BLaER1 treated with 17β-estradiol and CSF1 and Interleukin-3, amounts not matched to agents 10 nM and 100 nM (cell line): ENCODE data around the gene SDCCAG8.

Source experiments
- H3K27ac ChIP-seq, 11 experiments: shearing (Covaris generic); formaldehyde crosslinking; 2 replicates each; pipeline ENCODE4 v1.8.1; 2022
- H3K27me3 ChIP-seq, 11 experiments: shearing (Covaris generic); formaldehyde crosslinking; 2 replicates each; pipeline ENCODE4 v1.8.1; 2022
- H3K36me3 ChIP-seq, 11 experiments: shearing (Covaris generic); formaldehyde crosslinking; 2 replicates each; pipeline ENCODE4 v1.8.1; 2022
- H3K4me1 ChIP-seq, 10 experiments: shearing (Covaris generic); formaldehyde crosslinking; 2 replicates each; pipeline ENCODE4 v1.8.1; 2022
- H3K4me2 ChIP-seq, 11 experiments: shearing (Covaris generic); formaldehyde crosslinking; 2 replicates each; pipeline ENCODE4 v1.8.1; 2022
- H3K4me3 ChIP-seq, 10 experiments: shearing (Covaris generic); formaldehyde crosslinking; 2 replicates each; pipeline ENCODE4 v1.8.1; 2022
- H3K9ac ChIP-seq, 11 experiments: shearing (Covaris generic); formaldehyde crosslinking; 2 replicates each; pipeline ENCODE4 v1.8.1; 2022
- H3K9me3 ChIP-seq, 11 experiments: shearing (Covaris generic); formaldehyde crosslinking; replicated peaks in 1 of 11; 2 replicates each; pipeline ENCODE4 v1.8.1; 2022
- H4K20me1 ChIP-seq, 11 experiments: shearing (Covaris generic); formaldehyde crosslinking; 2 replicates each; pipeline ENCODE4 v1.8.1; 2022
- Cebpa-rat ChIP-seq, 11 experiments: shearing (Covaris generic); IDR thresholded peaks; 2 replicates each; pipeline ENCODE4 v1.8.1; 2022

SDCCAG8 gene

GRCh38 chr1:243494741-243495431 lies 239.0 kb downstream of the SDCCAG8 start:
- peak overlapping the region; percentile 75 to 94 (median 86); a peak in 21 of 22 replicates for H3K27ac ChIP-seq
- peaks cover 0 to 46% (median 18%) of the 10 kb centered on the region in 11 experiments; a peak in 14 of 22 replicates for H3K36me3 ChIP-seq
- 0 out of 22 replicates have a peak, but pooled peaks cover 0 to 5% (median 0%) of the 10 kb centered on the region in 11 experiments for H4K20me1 ChIP-seq
- peaks cover 0 to 10% (median 8%) of the 10 kb centered on the region in 11 experiments; a peak in 13 of 22 replicates for H3K9me3 ChIP-seq
- H3K4me1 ChIP-seq, result peaks cover 35 to 68% (median 57%) of the 10 kb centered on the region in 10 experiments
- H3K4me2 ChIP-seq, result peak overlapping the region; percentile 71 to 92 (median 81)
- peak overlapping the region in 9 of 11 experiments; percentile 54 to 76 (median 67); a peak in 18 of 22 replicates for H3K9ac ChIP-seq
- H3K27me3 ChIP-seq, result no peaks in the 10 kb centered on the region
- peak overlapping the region in 1 of 10 experiments; percentile 32; a peak in 1 of 20 replicates for H3K4me3 ChIP-seq
- no peak for TF ChIP-seq Cebpa-rat (IDR thresholded peaks at IDR 0.05)

GRCh38 chr1:243495442-243496186 lies 239.8 kb downstream of the SDCCAG8 start:
- Histone ChIP-seq H3K27me3 (no peaks in the 10 kb centered on the region), H3K4me2 (peak overlapping the region; percentile 71 to 92 (median 81)), H3K9ac (peak overlapping the region; percentile 34 to 76 (median 66)), H3K36me3 (peaks cover 0 to 39% (median 12%) of the 10 kb centered on the region in 11 experiments; a peak in 14 of 22 replicates), H3K4me3 (peak overlapping the region in 2 of 10 experiments; percentile 10 to 32; a peak in 1 of 20 replicates), H3K4me1 (peaks cover 35 to 62% (median 52%) of the 10 kb centered on the region in 10 experiments), H4K20me1 (0 out of 22 replicates have a peak, but pooled peaks cover 0 to under 1% (median 0%) of the 10 kb centered on the region in 11 experiments), H3K27ac (peak overlapping the region; percentile 75 to 94 (median 86)), H3K9me3 (peaks cover 0 to 10% (median 8%) of the 10 kb centered on the region in 11 experiments; a peak in 13 of 22 replicates)
- TF ChIP-seq Cebpa-rat (IDR thresholded peaks at IDR 0.05), result 0 out of 22 replicates have a peak, but pooled peaks of 4 of the 11 experiments have one; percentile 17 to 39 (median 23)

DNA sequence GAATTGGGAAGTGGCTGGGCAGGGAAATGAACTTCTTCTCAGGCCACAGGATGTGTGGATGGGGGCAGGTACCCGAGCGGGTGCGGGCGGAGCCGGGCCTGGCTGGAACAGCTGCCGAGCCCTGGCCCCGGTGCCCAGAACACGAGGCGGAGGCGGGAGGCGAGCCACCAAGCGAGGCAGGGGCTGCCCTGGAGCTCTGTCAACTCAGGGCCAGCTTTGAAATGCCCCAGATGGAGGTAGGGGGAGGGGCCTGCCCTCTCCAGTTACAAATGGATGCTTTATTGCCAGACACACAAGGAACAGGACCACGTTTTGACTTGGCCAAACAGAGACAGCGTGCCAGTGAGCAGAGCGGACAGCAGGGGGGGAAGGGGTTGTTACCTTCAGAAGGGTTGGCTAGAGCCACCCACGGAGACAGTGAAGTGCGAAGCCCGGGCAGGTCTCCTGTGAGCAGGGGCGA lies 240.4 kb downstream of the SDCCAG8 start:
- no peaks in the 10 kb centered on the region for H3K27me3 ChIP-seq
- peaks cover 35 to 57% (median 51%) of the 10 kb centered on the region in 10 experiments for H3K4me1 ChIP-seq
- no peak for TF ChIP-seq Cebpa-rat (IDR thresholded peaks at IDR 0.05)
- peaks cover 0 to 10% (median 8%) of the 10 kb centered on the region in 11 experiments; a peak in 13 of 22 replicates for H3K9me3 ChIP-seq
- H3K4me3 ChIP-seq, result 0 out of 20 replicates have a peak overlapping the region, but pooled peaks of 1 of the 10 experiments have one; percentile 10
- H3K36me3 ChIP-seq, result peaks cover 0 to 33% (median 15%) of the 10 kb centered on the region in 11 experiments; a peak in 13 of 22 replicates
- peak overlapping the region; percentile 75 to 94 (median 86) for H3K27ac ChIP-seq
- H3K9ac ChIP-seq, result peak overlapping the region; percentile 34 to 76 (median 66)
- H4K20me1 ChIP-seq, result no peaks in the 10 kb centered on the region
- H3K4me2 ChIP-seq, result peak overlapping the region; percentile 71 to 92 (median 81)

DNA sequence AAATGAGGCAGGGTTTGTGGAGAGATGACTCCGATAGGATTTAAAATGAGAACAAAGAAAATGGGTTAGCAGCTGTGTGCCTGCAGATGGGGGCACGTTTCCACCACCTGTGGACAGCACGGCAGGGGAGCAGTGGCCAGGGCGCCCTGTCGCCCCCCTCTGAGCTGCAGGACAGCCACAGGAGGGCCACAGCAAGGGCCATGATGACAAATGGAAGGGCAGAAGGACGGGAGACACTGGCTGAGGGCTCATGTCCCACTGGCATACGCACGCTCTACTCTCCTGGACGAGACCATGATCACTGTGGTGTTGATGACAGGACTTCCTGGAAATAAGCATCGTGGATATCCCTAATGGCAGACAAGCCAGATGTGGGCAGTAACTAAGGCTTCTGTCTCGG lies 241.0 kb downstream of the SDCCAG8 start:
- peak overlapping the region in 9 of 11 experiments; percentile 34 to 76 (median 67); a peak in 15 of 22 replicates for H3K9ac ChIP-seq
- no peaks in the 10 kb centered on the region for H3K27me3 ChIP-seq
- peak overlapping the region; percentile 71 to 92 (median 81) for H3K4me2 ChIP-seq
- H3K9me3 ChIP-seq, result peaks cover 0 to 6% (median 4%) of the 10 kb centered on the region in 11 experiments; a peak in 13 of 22 replicates
- no peaks in the 10 kb centered on the region for H4K20me1 ChIP-seq
- TF ChIP-seq Cebpa-rat (IDR thresholded peaks at IDR 0.05), result no peak
- no peak overlapping the region for H3K4me3 ChIP-seq
- H3K27ac ChIP-seq, result peak overlapping the region; percentile 75 to 94 (median 86); a peak in 21 of 22 replicates
- H3K36me3 ChIP-seq, result peaks cover 0 to 38% (median 16%) of the 10 kb centered on the region in 11 experiments; a peak in 13 of 22 replicates
- H3K4me1 ChIP-seq, result peaks cover 35 to 57% (median 51%) of the 10 kb centered on the region in 10 experiments

- Histone ChIP-seq H3K36me3 (peaks cover 0 to 51% (median 21%) of the 10 kb centered on the region in 11 experiments; a peak in 14 of 22 replicates), H3K9ac (no peak overlapping the region), H3K4me3 (no peak overlapping the region), H4K20me1 (no peaks in the 10 kb centered on the region), H3K9me3 (no peaks in the 10 kb centered on the region), H3K27me3 (no peaks in the 10 kb centered on the region), H3K4me1 (peaks cover 35 to 53% (median 47%) of the 10 kb centered on the region in 10 experiments), H3K27ac (no peak overlapping the region), H3K4me2 (peak overlapping the region in 2 of 11 experiments; percentile 19 to 31; a peak in 2 of 22 replicates)
- TF ChIP-seq Cebpa-rat (IDR thresholded peaks at IDR 0.05), result no peak
These were observed 242.3 kb downstream of the SDCCAG8 start for GRCh38 chr1:243497939-243498681.

GRCh38 chr1:243499248-243499647 lies 243.4 kb downstream of the SDCCAG8 start:
- Histone ChIP-seq H3K36me3 (peaks cover 5 to 63% (median 24%) of the 10 kb centered on the region in 11 experiments; a peak in 16 of 22 replicates), H3K9me3 (no peaks in the 10 kb centered on the region), H3K4me2 (peak overlapping the region in 3 of 11 experiments; percentile 31 to 35 (median 31); a peak in 1 of 22 replicates), H3K4me3 (no peak overlapping the region), H3K27ac (0 out of 22 replicates have a peak overlapping the region, but pooled peaks of 1 of the 11 experiments have one; percentile 13), H4K20me1 (no peaks in the 10 kb centered on the region), H3K4me1 (peaks cover 28 to 43% (median 36%) of the 10 kb centered on the region in 10 experiments), H3K27me3 (no peaks in the 10 kb centered on the region), H3K9ac (no peak overlapping the region)
- TF ChIP-seq Cebpa-rat (IDR thresholded peaks at IDR 0.05), result no peak

DNA sequence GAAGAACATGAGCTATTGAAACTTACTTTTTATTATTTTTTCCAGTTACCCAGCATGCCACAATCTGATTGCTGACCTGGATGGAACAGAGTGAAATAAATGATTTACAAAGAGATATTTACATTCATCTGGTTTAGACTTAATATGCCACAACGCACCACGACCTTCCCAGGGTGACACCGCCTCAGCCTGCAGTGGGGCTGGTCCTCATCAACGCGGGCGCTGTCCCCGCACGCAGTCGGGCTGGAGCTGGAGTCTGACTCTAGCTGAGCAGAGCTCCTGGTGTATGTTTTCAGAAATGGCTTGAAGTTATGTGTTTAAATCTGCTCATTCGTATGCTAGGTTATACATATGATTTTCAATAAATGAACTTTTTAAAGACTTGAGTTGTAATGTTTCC lies 243.9 kb downstream of the SDCCAG8 start:
- TF ChIP-seq Cebpa-rat (IDR thresholded peaks at IDR 0.05), result no peak
- Histone ChIP-seq H3K9ac (no peak overlapping the region), H3K36me3 (peaks cover 5 to 66% (median 24%) of the 10 kb centered on the region in 11 experiments; a peak in 16 of 22 replicates), H3K4me2 (no peak overlapping the region), H3K27ac (no peak overlapping the region), H3K9me3 (no peaks in the 10 kb centered on the region), H4K20me1 (no peaks in the 10 kb centered on the region), H3K4me1 (peaks cover 23 to 38% (median 31%) of the 10 kb centered on the region in 10 experiments), H3K4me3 (no peak overlapping the region), H3K27me3 (no peaks in the 10 kb centered on the region)

DNA sequence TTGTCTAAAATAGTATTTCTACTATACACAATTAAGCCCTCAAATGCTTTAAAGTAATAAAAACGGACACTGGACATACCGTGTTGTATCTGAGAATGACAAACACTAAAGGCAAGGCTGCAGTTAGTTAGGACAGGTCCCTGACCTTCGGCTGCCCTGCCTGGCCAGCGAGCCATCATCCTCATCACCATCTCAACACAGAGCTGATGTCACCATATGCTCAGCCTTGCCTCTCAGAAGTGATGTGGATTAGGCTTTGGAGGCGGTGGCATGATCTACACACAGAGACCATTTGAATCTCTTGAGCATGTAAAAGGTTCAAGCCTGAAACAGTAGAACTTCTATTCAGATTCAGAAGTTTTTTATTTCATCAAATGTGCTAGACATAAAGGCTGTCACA lies 244.7 kb downstream of the SDCCAG8 start:
- H3K9ac ChIP-seq, result no peak overlapping the region
- no peak overlapping the region for H3K4me3 ChIP-seq
- H3K9me3 ChIP-seq, result no peaks in the 10 kb centered on the region
- TF ChIP-seq Cebpa-rat (IDR thresholded peaks at IDR 0.05), result no peak
- no peak overlapping the region for H3K27ac ChIP-seq
- H3K4me1 ChIP-seq, result peaks cover 16 to 32% (median 24%) of the 10 kb centered on the region in 10 experiments
- no peak overlapping the region for H3K4me2 ChIP-seq
- H3K27me3 ChIP-seq, result no peaks in the 10 kb centered on the region
- no peaks in the 10 kb centered on the region for H4K20me1 ChIP-seq
- H3K36me3 ChIP-seq, result peaks cover 5 to 71% (median 24%) of the 10 kb centered on the region in 11 experiments; a peak in 16 of 22 replicates
